ENCODE results near the gene NUDT19.
"Not testable (repeated sequence)": the region's sequence is repeated elsewhere in the genome, so short reads cannot be mapped to it uniquely, and the experiment has no call there.

Gene NUDT19

GRCh38 chr19:32708457-32708856 is 16.8 kb downstream of the NUDT19 start:
- no peak for DNase-seq (ENCODE audit: extremely low read depth in 1 of 2, low read depth in 1 of 2)

GRCh38 chr19:32709032-32709431 is 17.4 kb downstream of the NUDT19 start:
- no peak for DNase-seq (ENCODE audit: extremely low read depth in 1 of 2, low read depth in 1 of 2)

GRCh38 chr19:32711747-32712146 is 20.1 kb downstream of the NUDT19 start:
- no peak for DNase-seq (ENCODE audit: extremely low read depth in 1 of 2, low read depth in 1 of 2)

- not testable (repeated sequence) for DNase-seq (ENCODE audit: extremely low read depth in 1 of 2, low read depth in 1 of 2)
Measured at GRCh38 chr19:32716203-32716602, 24.6 kb downstream of the NUDT19 start.

GRCh38 chr19:32717496-32717895 is 25.9 kb downstream of the NUDT19 start:
- DNase-seq (ENCODE audit: extremely low read depth in 1 of 2, low read depth in 1 of 2) = no peak

GRCh38 chr19:32718286-32718685 is 26.7 kb downstream of the NUDT19 start:
- DNase-seq (ENCODE audit: extremely low read depth in 1 of 2, low read depth in 1 of 2) = no peak

- DNase-seq (ENCODE audit: extremely low read depth in 1 of 2, low read depth in 1 of 2) = no peak
Measured at GRCh38 chr19:32719611-32720059, 28.0 kb downstream of the NUDT19 start, which contains the start of gene TDRD12. TSS of gene TDRD12 (plus strand) at chr19:32719767. CDS start at chr19:32720073, 306 bp downstream.

GRCh38 chr19:32720216-32720935 is 28.8 kb downstream of the NUDT19 start:
- DNase-seq (ENCODE audit: extremely low read depth in 1 of 2, low read depth in 1 of 2) = no peak

- DNase-seq (ENCODE audit: extremely low read depth in 1 of 2, low read depth in 1 of 2) = no peak
Measured at GRCh38 chr19:32720936-32721250, 29.3 kb downstream of the NUDT19 start.

GRCh38 chr19:32735936-32736335 is 44.3 kb downstream of the NUDT19 start:
- DNase-seq (ENCODE audit: extremely low read depth in 1 of 2, low read depth in 1 of 2) = no peak

- no peak for DNase-seq (ENCODE audit: extremely low read depth in 1 of 2, low read depth in 1 of 2)
Measured at GRCh38 chr19:32743021-32743420, 51.4 kb downstream of the NUDT19 start.

- no peak for DNase-seq (ENCODE audit: extremely low read depth in 1 of 2, low read depth in 1 of 2)
Measured at GRCh38 chr19:32743447-32743846, 51.8 kb downstream of the NUDT19 start.

- no peak for DNase-seq (ENCODE audit: extremely low read depth in 1 of 2, low read depth in 1 of 2)
Measured at GRCh38 chr19:32744555-32745325, 53.1 kb downstream of the NUDT19 start.

- not testable (repeated sequence) for DNase-seq (ENCODE audit: extremely low read depth in 1 of 2, low read depth in 1 of 2)
Measured at GRCh38 chr19:32745594-32746251, 54.1 kb downstream of the NUDT19 start.

- DNase-seq (ENCODE audit: extremely low read depth in 1 of 2, low read depth in 1 of 2) = not testable (repeated sequence)
Measured at GRCh38 chr19:32746631-32747196, 55.1 kb downstream of the NUDT19 start.

- no peak for DNase-seq (ENCODE audit: extremely low read depth in 1 of 2, low read depth in 1 of 2)
Measured at GRCh38 chr19:32748497-32748896, 56.9 kb downstream of the NUDT19 start.

- no peak for DNase-seq (ENCODE audit: extremely low read depth in 1 of 2, low read depth in 1 of 2)
Measured at GRCh38 chr19:32748948-32749347, 57.3 kb downstream of the NUDT19 start.

- no peak for DNase-seq (ENCODE audit: extremely low read depth in 1 of 2, low read depth in 1 of 2)
Measured at GRCh38 chr19:32749361-32749760, 57.7 kb downstream of the NUDT19 start.

GRCh38 chr19:32750441-32751055 is 58.9 kb downstream of the NUDT19 start:
- DNase-seq (ENCODE audit: extremely low read depth in 1 of 2, low read depth in 1 of 2) = no peak

- DNase-seq (ENCODE audit: extremely low read depth in 1 of 2, low read depth in 1 of 2) = no peak
Measured at GRCh38 chr19:32751066-32751465, 59.4 kb downstream of the NUDT19 start.

- DNase-seq (ENCODE audit: extremely low read depth in 1 of 2, low read depth in 1 of 2) = no peak
Measured at GRCh38 chr19:32757189-32757588, 65.6 kb downstream of the NUDT19 start.
